ENCODE results near the gene USP2.
"Not testable (repeated sequence)": the region's sequence is repeated elsewhere in the genome, so short reads cannot be mapped to it uniquely, and the experiment has no call there.

The USP2 gene

DNA sequence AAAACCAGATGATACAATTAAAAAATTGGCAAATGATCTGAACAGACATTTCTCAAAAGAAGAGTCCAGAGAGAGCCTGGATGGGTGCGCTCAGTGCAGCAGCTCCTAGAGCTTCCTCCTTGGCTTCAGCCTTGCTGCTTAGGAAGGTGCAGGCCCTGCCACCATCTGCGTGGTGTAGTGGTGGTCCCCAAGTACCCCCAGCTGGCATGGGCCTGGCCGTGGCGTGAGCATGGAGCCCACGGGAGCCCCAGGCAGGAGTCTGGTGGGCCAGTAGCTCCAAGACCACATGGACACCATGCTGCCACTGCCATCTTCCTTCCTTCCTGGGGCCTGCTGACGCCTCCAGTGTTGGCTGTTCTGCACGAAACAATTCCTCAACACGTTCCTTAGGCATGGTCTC, 21.0 kb upstream of the USP2 start:
- no peak for DNase-seq (ENCODE audit: low spot score)
- Mint-ChIP-seq H3K9me3 (peaks cover 32% of the 10 kb centered on the region), H3K4me3 (no peak overlapping the region), H3K4me1 (ENCODE audit: low read depth) (no peaks in the 10 kb centered on the region), H3K27ac (no peak overlapping the region), H3K36me3 (ENCODE audit: low read depth) (no peaks in the 10 kb centered on the region), H3K27me3 (ENCODE audit: low read depth) (peaks cover 17% of the 10 kb centered on the region)

GRCh38 chr11:119400860-119401259, 19.4 kb upstream of the USP2 start:
- H3K4me3 Mint-ChIP-seq: no peak overlapping the region
- H3K27me3 Mint-ChIP-seq (ENCODE audit: low read depth): peaks cover 20% of the 10 kb centered on the region
- no peak overlapping the region for H3K27ac Mint-ChIP-seq
- peaks cover 36% of the 10 kb centered on the region for H3K9me3 Mint-ChIP-seq
- DNase-seq (ENCODE audit: low spot score): no peak
- no peaks in the 10 kb centered on the region for H3K36me3 Mint-ChIP-seq (ENCODE audit: low read depth)
- H3K4me1 Mint-ChIP-seq (ENCODE audit: low read depth): no peaks in the 10 kb centered on the region

GRCh38 chr11:119397740-119398139, 16.2 kb upstream of the USP2 start:
- Mint-ChIP-seq H3K36me3 (ENCODE audit: low read depth) (no peaks in the 10 kb centered on the region), H3K9me3 (peaks cover 36% of the 10 kb centered on the region), H3K4me1 (ENCODE audit: low read depth) (no peaks in the 10 kb centered on the region), H3K27ac (no peak overlapping the region), H3K4me3 (no peak overlapping the region), H3K27me3 (ENCODE audit: low read depth) (peaks cover 33% of the 10 kb centered on the region)
- no peak for DNase-seq (ENCODE audit: low spot score)

DNA sequence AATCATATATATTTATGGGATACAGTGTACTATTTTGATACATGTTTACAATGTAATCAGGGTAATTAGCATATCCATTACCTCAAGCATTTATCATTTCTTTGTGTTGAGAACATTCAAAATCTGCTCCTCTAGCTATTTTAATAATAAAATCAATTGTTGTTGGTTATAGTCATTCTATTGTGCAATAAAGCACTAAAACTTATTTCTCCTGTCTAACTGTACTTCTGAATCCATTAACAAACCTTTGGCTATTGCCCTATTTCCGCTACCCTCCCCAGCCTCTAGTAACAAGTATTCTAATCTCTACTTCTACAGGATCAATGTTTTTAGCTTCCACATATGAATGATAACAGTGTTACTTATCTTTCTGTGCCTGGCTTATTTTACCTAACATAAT, 15.3 kb upstream of the USP2 start:
- Mint-ChIP-seq H3K4me1 (ENCODE audit: low read depth) (no peaks in the 10 kb centered on the region), H3K9me3 (peaks cover 36% of the 10 kb centered on the region), H3K4me3 (no peak overlapping the region), H3K27me3 (ENCODE audit: low read depth) (peaks cover 31% of the 10 kb centered on the region), H3K36me3 (ENCODE audit: low read depth) (no peaks in the 10 kb centered on the region), H3K27ac (no peak overlapping the region)
- no peak for DNase-seq (ENCODE audit: low spot score)

DNA sequence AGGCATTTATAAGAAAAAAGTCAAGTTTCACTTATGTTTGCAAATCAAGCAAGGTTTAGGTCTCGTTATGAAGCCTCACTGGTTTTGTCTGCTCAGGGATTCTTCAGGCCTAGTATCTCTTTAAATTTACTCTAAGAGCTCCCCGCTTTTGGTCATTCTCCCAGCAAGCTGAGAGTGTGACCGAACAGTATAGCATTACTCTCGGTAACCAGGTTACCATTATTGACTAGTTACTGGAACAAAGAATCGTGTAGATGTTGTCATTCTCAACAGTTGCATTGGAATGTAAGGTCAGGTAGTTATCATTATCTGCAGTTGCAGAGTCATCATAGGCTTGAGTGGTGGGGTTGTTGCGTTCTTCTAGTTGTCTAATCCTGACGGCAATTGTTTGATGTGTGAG, 9.8 kb upstream of the USP2 start:
- no peaks in the 10 kb centered on the region for H3K9me3 Mint-ChIP-seq

DNA sequence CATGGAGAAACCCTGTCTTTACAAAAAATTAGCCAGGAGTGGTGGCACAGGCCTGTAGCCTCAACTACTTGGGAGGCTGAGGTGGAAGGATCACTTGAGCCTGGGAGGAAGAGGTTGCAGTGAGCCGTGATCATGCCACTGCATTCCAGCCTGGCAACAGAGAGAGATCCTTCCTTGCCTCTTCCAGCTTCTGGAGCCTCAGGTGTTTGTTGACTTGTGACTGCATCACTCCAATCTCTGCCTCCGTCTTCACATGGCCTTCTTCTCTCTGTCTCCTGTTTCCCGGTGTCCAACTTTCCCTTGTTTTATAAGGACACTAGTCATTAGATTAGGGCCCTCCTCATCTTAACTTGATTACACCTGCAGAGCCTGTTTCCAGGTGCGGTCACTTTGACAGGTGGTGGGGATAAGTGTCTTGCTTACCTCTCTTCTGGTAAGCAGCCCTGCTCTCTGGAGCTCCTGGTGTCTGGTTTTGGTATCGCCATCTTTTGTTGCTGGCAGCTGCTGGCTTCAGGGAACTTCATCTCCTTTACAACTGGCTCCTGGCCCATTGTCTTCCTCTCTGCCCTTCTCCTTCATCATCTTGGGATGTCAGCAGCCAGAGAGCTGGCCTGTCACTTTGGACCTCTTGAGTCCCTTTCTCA, 8.2 kb upstream of the USP2 start:
- Mint-ChIP-seq H3K27me3 (ENCODE audit: low read depth) (peaks cover 10% of the 10 kb centered on the region), H3K27ac (no peak overlapping the region), H3K9me3 (no peaks in the 10 kb centered on the region), H3K4me3 (no peak overlapping the region), H3K4me1 (ENCODE audit: low read depth) (no peaks in the 10 kb centered on the region), H3K36me3 (ENCODE audit: low read depth) (no peaks in the 10 kb centered on the region)
- no peak for DNase-seq (ENCODE audit: low spot score)

More for the DNA sequence above, 9.8 kb upstream of the USP2 start:
- Mint-ChIP-seq H3K27ac (no peak overlapping the region), H3K4me3 (no peak overlapping the region), H3K36me3 (ENCODE audit: low read depth) (no peaks in the 10 kb centered on the region), H3K4me1 (ENCODE audit: low read depth) (no peaks in the 10 kb centered on the region), H3K27me3 (ENCODE audit: low read depth) (peaks cover 13% of the 10 kb centered on the region)
- DNase-seq (ENCODE audit: low spot score): no peak

DNA sequence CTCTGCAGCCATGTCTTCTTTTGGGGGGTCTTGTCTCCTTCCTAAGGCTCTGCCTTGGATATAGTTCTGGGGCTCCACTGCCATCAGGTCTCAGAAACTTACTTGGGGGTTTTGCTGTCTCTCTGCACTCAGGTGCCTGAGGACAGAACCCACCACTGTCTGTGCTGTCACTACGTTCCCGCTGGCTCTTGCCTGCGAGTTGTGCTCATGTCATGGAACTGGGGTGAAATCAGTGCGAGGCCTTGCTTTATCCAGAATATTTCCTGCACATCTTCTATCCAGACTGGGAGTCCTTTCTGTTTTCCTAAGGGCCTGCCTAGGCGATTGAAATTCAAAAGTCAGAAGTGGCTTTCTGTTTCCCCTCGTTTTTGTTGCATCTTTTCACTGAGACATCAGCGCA, 6.6 kb upstream of the USP2 start:
- no peak for DNase-seq (ENCODE audit: low spot score)
- H3K27ac Mint-ChIP-seq: no peak overlapping the region
- no peaks in the 10 kb centered on the region for H3K36me3 Mint-ChIP-seq (ENCODE audit: low read depth)
- H3K4me1 Mint-ChIP-seq (ENCODE audit: low read depth): no peaks in the 10 kb centered on the region
- no peak overlapping the region for H3K4me3 Mint-ChIP-seq
- H3K9me3 Mint-ChIP-seq: no peaks in the 10 kb centered on the region
- no peaks in the 10 kb centered on the region for H3K27me3 Mint-ChIP-seq (ENCODE audit: low read depth)

GRCh38 chr11:119384332-119384731, 2.8 kb upstream of the USP2 start:
- H3K36me3 Mint-ChIP-seq (ENCODE audit: low read depth): no peaks in the 10 kb centered on the region
- H3K9me3 Mint-ChIP-seq: no peaks in the 10 kb centered on the region
- H3K4me1 Mint-ChIP-seq (ENCODE audit: low read depth): peaks cover 9% of the 10 kb centered on the region
- H3K4me3 Mint-ChIP-seq: no peak overlapping the region
- H3K27ac Mint-ChIP-seq: no peak overlapping the region
- no peaks in the 10 kb centered on the region for H3K27me3 Mint-ChIP-seq (ENCODE audit: low read depth)
- no peak for DNase-seq (ENCODE audit: low spot score)

DNA sequence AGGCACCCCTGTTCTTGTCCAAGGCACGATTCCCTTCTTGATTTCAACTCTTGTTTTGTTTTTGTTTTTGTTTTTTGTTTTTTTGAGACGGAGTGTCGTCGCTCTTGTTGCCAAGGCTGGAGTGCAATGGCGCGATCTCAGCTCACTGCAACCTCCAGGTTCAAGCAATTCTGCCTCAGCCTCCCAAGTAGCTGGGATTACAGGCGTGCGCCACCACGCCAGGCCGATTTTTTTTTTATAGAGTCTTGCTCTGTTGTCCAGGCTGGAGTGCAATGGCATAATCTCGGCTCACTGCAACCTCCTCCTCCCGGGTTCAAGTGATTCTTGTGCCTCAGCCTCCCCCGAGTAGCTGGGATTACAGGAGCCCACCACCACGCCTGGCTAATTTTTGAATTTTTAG, 1.0 kb upstream of the USP2 start:
- H3K27me3 Mint-ChIP-seq (ENCODE audit: low read depth); H3K27ac Mint-ChIP-seq; DNase-seq (ENCODE audit: low spot score); H3K9me3 Mint-ChIP-seq; H3K4me3 Mint-ChIP-seq; H3K36me3 Mint-ChIP-seq (ENCODE audit: low read depth); H3K4me1 Mint-ChIP-seq (ENCODE audit: low read depth): not testable (repeated sequence)

DNA sequence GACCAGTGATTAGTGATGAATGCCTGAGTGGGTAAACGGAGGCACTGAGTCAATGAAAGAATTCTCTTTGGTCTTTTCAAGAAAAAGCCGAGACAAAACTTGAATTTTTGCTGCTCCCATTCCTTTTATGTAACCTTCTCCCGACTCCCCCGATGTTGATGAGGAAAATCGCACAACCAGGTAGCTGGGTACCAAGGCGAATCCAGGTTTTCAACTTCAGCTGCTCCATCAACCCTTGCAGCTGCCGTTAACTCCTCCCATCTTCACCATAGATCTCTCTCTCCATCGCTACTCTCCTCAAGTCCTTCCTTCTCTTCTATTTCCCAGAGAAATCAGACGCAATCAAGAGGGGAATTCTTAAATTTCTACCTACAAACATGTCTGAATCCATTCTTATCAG, 611 bp upstream of the USP2 start:
- DNase-seq (ENCODE audit: low spot score): no peak
- Mint-ChIP-seq H3K27me3 (ENCODE audit: low read depth) (no peaks in the 10 kb centered on the region), H3K4me3 (no peak overlapping the region)

DNA sequence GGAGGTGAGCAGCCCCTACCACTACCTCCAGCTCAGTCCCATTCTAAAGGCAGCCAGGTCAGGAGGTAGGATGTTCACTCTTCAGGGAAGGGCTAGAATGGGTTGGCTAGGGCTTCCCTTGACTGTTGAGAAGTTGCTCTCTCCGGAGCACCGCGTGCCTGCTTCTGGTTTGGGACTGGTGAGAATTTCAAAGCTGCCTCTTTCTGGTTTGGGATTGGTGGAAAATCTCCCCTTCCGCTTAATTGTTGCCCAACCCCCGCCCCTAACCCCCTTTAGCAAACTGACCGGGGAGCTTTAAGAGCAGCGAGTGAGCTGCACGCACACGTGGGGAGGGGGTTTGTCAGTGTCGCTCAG, 686 bp downstream of the USP2 start:
- Mint-ChIP-seq H3K27ac (peak overlapping the region; percentile 38), H3K36me3 (ENCODE audit: low read depth) (no peaks in the 10 kb centered on the region), H3K4me3 (no peak overlapping the region), H3K4me1 (ENCODE audit: low read depth) (peaks cover 9% of the 10 kb centered on the region), H3K27me3 (ENCODE audit: low read depth) (no peaks in the 10 kb centered on the region), H3K9me3 (no peaks in the 10 kb centered on the region)
- no peak for DNase-seq (ENCODE audit: low spot score)

More for the DNA sequence above, 611 bp upstream of the USP2 start:
- Mint-ChIP-seq H3K4me1 (ENCODE audit: low read depth) (peaks cover 9% of the 10 kb centered on the region), H3K27ac (no peak overlapping the region), H3K36me3 (ENCODE audit: low read depth) (no peaks in the 10 kb centered on the region), H3K9me3 (no peaks in the 10 kb centered on the region)

DNA sequence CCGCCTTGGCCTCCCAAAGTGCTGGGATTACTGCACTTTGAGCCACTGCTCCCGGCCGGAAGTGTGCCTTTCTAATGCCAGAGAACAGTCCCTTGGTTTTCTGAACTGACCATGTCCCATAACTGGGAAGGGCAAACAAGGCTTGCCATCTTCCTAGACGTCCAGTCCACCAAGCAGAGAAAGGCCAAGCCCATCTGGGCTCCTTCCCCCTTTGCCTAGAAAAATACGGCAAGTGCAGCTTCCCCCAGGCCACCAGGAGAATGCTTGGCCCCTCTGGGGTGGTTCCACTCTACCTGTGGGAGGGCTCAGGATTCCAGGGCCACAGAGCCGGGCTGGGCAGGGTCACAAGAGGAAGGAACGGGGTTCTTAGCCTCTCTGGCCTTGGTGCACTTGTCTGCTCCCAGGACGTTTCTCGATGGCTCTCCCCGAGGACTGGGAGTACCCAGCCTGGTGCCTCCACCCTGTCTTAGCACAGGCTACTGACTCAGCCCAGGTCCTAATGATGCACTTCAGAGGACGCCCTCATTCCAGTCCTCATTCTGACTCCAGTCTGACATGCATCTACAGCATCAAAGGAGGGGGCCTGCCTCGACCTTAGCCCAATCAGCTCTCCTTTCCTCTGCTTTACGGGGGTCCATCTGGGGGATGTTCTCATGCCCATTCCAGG, 1.2 kb downstream of the USP2 start:
- Mint-ChIP-seq H3K27ac (no peak overlapping the region), H3K9me3 (no peaks in the 10 kb centered on the region), H3K4me1 (ENCODE audit: low read depth) (peaks cover 9% of the 10 kb centered on the region), H3K27me3 (ENCODE audit: low read depth) (no peaks in the 10 kb centered on the region), H3K36me3 (ENCODE audit: low read depth) (no peaks in the 10 kb centered on the region), H3K4me3 (no peak overlapping the region)
- no peak for DNase-seq (ENCODE audit: low spot score)

GRCh38 chr11:119378851-119379465, 2.5 kb downstream of the USP2 start:
- Mint-ChIP-seq H3K27me3 (ENCODE audit: low read depth) (no peaks in the 10 kb centered on the region), H3K4me3 (peak overlapping the region; percentile 2), H3K4me1 (ENCODE audit: low read depth) (peaks cover 9% of the 10 kb centered on the region), H3K36me3 (ENCODE audit: low read depth) (no peaks in the 10 kb centered on the region), H3K27ac (no peak overlapping the region), H3K9me3 (no peaks in the 10 kb centered on the region)
- DNase-seq (ENCODE audit: low spot score): no peak

- Mint-ChIP-seq H3K27ac (no peak overlapping the region), H3K27me3 (ENCODE audit: low read depth) (no peaks in the 10 kb centered on the region)
Observed at GRCh38 chr11:119377961-119378667, 3.4 kb downstream of the USP2 start.

More at GRCh38 chr11:119377961-119378667, 3.4 kb downstream of the USP2 start:
- no peak overlapping the region for H3K4me3 Mint-ChIP-seq
- no peak for DNase-seq (ENCODE audit: low spot score)
- peaks cover 9% of the 10 kb centered on the region for H3K4me1 Mint-ChIP-seq (ENCODE audit: low read depth)
- H3K9me3 Mint-ChIP-seq: no peaks in the 10 kb centered on the region
- no peaks in the 10 kb centered on the region for H3K36me3 Mint-ChIP-seq (ENCODE audit: low read depth)

Measured in T-helper 2 cell treated with Interferon-gamma antibody and Interleukin-4, amounts not matched to agents 5 μg/mL and 100 μg/mL, for 36 hours (primary cell).